ELF-1 (cell line): ENCODE data around the gene SNAP91.
"Not testable (repeated sequence)": the region's sequence is repeated elsewhere in the genome, so short reads cannot be mapped to it uniquely, and the experiment has no call there.

Source experiments
- DNase-seq: peaks from one replicate; pipeline ENCODE4 v3.0.0-alpha.2; 2016; ENCODE audit warnings: low read depth, low spot score

The SNAP91 gene, protein sequence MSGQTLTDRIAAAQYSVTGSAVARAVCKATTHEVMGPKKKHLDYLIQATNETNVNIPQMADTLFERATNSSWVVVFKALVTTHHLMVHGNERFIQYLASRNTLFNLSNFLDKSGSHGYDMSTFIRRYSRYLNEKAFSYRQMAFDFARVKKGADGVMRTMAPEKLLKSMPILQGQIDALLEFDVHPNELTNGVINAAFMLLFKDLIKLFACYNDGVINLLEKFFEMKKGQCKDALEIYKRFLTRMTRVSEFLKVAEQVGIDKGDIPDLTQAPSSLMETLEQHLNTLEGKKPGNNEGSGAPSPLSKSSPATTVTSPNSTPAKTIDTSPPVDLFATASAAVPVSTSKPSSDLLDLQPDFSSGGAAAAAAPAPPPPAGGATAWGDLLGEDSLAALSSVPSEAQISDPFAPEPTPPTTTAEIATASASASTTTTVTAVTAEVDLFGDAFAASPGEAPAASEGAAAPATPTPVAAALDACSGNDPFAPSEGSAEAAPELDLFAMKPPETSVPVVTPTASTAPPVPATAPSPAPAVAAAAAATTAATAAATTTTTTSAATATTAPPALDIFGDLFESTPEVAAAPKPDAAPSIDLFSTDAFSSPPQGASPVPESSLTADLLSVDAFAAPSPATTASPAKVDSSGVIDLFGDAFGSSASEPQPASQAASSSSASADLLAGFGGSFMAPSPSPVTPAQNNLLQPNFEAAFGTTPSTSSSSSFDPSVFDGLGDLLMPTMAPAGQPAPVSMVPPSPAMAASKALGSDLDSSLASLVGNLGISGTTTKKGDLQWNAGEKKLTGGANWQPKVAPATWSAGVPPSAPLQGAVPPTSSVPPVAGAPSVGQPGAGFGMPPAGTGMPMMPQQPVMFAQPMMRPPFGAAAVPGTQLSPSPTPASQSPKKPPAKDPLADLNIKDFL

DNA sequence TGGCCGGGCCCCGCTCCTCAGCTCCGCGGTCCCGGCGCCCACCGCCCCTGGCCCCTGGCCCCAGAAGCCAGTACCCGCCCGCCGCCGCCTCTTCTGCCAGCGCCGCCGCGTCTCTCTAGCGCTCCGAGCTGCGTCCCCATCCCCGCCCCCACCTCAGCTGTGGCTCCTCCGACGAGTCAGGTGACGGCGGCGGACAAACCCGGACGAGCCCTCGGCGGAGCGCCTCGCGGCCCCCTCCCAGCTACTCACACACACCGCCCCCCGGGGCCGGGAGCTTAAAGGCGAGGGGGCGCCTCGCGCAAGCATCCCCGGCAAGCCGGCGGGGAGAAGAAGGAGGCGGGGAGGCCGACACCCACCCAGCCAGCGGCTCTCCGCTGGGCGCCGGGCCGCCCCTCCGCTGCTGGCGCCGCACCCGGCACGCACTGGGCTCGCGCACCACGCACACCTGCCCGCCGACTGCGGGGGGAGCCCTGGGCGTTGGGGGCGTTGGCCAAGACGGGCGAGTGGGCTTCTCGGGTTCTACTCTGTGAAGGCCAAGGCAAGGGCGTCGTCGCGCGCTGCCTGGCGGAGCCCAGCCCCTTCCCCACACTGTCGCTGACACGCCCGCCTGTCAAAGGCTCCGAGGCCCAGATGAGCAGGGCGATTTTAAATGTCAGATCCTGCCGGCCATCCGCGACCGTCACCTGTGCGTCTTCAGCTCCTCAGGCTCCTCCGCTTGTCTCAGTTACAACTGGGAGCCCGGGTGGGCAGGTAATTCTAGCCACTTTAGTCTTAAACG is at the start of gene SNAP91:
Gene SNAP91, minus strand, starts transcription at position 132 of the 778 bp plus-strand sequence. CDS start 1,174 bp downstream, outside the sequence.
- peak; percentile 43 for DNase-seq

DNA sequence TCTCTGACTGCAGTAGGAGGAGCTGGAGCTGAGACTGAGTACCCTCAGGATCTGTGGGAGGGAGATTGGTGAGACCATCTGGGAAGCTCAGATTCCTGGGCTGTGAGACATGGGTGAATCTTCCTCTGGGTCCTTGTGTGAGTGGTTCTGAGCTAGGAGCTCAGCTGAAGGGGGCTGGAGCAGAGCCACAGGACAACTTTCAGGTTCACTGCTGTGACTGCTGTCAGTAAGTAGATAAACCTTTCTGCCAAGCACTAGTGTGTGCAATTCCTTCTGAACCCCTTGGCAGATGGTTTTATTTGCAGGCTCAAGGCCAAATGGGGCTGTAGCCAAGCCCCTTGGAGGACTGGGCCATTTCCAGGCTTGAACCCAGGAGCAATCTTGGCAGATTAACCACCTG is 49.6 kb upstream of the SNAP91 start:
- no peak for DNase-seq

DNA sequence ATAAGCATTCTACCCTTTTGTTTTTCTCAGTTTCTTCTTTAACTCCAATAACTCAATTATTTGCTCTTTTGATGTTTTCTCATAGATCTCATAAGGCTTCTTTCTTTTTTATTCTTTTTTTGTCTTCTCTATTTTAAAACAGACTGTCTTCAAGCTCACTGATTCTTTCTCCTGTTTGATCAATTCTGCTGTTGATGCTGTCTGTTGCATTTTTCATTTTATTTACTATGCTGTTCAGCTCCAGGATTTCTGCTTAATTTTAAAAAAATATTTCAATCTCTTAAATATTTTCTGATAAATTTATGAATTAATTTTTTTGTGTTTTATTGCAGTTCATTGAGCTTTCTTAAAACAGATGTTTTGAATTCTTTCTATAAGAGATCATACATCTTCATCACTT is 48.1 kb upstream of the SNAP91 start:
- DNase-seq, result no peak

DNA sequence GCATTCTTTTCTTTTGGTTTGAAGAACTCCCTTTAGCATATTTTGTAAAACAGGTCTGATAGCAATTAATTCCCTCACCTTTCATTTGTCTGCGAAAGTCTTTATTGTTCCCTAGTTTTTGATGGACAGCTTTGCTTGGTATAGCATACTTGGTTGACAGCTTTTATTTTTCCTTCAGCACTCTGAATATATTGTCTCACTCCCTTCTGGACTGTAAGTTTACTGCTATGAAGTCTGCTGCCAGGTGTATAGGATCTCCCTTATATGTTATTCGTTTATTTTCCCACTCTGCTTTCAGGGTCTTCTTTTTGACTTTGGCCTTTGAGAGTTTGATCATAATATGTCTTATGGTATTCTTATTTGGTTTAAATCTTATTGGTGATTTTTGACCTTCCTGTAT is 47.7 kb upstream of the SNAP91 start:
- DNase-seq, result no peak

DNA sequence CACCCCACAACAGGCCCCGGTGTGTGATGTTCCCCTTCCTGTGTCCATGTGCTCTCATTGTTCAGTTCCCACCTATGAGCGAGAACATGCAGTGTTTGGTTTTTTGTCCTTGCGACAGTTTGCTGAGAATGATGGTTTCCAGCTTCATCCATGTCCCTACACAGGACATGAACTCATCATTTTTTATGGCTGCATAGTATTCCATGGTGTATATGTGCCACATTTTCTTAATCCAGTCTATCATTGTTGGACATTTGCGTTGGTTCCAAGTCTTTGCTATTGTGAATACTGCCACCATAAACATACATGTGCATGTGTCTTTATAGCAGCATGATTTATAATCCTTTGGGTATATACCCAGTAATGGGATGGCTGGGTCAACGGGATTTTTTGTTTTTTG is 43.5 kb upstream of the SNAP91 start:
- DNase-seq, result not testable (repeated sequence)

DNA sequence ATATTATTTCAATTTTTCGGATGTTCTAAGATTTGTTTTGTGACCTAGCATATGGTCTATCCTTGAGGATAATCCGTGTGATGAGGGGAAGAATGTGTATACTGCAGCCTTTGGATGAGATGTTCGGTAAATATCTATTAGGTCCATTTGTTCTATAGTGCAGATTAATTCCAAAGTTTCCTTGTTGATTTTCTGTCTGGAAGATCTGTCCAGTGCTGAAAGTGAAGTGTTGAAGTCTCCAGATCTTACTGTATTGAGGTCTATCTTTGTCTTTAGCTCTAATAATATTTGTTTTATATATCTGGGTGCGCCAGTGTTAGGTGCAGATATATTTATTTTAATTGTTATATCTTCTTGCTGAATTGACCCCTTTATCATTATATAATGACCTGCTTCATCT is 32.2 kb upstream of the SNAP91 start:
- DNase-seq, result no peak

DNA sequence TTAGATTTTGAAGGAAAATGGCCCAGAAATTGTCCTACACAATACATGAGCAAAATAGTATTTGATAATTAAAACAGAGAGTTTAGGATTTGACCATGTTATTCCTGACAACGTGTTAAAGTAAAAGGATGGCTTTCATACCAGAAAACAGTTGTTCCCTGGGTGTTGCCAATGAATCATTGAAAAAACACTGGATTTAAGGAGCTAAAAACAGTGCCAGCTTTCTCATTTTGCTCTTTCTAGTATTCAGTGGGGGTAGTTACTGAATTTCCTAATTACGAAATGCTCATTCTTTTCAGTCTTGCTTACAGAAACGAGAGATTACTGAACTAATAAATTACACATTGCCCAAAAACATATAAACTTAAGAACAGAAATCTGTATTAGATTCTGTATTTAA is 26.6 kb upstream of the SNAP91 start:
- no peak for DNase-seq

DNA sequence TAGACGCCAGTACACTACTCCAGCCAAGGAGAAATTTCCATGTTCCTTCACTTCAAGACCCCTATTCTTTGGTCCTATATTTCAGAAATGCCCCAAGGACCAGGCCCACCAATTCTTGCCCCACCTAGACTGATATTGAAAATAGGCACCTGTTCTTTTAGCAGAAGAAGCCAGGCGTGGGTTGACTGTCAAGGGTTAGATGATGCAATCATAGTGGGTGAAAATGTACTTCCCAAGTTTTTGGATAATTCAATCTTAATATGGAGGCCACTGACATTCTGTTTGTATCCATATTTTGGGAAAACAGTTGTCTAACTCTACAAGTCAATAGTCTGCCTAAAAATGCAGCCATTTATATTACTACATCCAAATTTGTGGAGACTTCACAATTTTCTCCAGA is 21.0 kb upstream of the SNAP91 start:
- DNase-seq, result no peak

DNA sequence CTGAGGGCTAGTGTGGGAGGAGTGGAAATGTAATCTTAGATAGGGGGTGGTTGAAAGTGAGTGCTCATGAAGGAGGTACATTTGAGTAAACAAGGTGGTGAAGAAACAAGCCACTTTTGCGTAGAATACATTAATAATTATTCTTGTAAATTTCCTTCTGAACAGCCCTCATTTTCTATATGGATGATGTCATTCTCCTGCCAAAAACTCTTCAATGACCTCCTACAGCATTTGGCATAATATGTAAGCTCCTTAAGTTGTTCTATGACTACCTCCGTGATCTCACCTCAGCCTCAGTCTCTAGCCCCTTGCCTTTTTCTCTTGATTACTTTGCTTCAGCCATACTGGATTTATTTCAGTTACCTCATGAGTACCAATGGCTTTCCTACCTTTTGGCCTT is 14.0 kb upstream of the SNAP91 start:
- no peak for DNase-seq

DNA sequence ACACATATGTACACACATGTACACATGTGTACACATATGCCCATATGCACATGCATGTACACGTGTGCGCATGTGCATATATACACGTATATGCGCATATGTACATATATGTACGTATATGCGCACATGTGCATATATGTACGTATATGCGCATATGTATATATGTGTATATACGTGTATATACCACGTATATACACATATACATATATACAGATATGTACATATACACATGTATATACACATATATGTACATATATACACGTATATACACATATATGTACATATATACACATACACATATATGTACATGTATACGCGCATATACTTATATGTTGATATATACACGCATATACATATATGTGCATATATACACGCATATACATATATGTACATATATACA is 8.9 kb upstream of the SNAP91 start:
- DNase-seq, result no peak

DNA sequence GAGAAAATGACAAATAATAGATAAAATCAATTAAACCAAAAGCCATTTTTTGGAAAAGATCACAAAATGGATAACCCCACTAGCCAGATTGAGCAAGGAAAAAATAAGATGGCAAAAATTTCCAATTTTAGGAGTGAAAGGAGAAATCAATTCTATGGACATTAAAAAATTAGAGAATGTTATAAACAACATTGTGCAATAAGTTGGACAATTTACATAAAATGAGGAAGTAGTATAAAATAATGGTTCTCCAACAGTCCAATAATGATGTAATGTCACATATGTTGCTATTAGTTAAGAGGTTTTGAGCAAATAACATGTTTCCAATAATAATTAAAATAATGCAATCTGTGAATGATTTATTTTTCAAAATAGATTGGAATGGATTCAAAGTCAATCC is 3.1 kb upstream of the SNAP91 start:
- no peak for DNase-seq

DNA sequence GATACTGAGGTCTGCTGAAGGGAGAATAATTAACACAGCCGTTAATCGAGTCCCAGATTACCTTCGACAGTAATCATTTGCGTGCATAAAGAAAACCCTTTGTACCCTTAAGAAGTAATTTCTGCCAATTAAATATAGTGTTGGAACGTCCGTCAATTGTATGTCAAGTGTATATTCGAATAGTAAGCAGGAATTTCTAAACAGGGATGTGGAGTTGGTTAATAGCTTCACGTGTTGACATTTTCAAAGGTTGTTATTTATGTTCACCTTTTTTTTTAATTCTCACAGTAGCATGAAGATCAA is 798 bp upstream of the SNAP91 start:
- no peak for DNase-seq

DNA sequence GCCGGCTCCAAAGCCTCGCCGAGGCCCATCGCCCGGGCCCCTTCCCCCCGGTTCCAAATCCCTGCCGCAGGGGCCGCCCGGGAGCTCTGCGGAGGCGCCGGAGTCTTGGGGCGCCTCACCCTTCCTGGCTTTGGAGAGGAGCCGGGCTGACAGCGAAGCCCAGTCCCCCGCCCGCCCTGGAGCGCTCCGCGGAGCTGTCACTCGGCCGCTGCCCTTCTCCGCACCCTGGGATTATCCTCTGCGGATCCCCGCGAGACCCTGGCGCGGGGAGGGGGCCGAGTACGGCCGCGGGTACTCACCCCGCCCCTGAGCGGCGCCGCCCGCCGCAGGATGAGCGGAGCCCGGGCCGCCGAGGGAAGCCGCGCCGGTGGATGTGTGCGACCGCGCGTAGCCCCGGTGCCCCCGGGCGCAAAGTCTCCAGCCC is 343 bp downstream of the SNAP91 start:
- DNase-seq, result peak; percentile 24

DNA sequence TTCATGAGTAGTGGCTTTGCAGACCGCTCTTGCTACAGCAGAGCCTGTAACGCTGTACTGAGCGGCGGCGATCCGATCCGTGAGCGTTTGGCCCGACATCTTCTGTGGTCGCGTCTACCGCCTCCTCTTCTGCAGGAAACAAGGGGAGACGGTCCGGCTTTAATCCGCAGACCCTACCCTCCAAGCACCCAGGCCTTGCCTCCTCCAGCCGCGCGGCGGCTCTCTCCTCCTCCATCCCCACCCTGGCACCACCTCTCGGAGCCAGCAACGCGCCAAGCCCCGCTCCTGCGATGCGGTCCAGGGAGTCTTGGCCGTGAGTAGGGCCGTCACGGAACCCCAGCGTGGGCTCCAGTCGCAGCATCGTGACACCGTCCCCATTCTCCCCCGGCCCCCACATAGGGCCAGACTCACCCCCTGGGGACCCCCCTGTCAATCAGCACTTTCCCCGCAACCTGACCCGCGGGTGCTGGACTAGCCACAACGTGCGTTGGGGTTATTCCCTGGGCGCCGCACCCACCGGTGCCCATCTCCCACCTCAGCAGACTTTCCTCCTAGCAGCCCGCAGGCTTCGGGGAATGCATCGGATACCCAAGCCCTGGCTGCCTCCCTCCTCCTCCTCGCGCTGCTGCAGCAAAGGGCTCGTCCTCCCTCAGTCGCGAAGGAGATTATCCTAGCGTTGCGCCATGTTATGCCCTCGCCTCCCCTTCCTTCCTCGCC is 914 bp downstream of the SNAP91 start:
- DNase-seq, result peak; percentile 23

DNA sequence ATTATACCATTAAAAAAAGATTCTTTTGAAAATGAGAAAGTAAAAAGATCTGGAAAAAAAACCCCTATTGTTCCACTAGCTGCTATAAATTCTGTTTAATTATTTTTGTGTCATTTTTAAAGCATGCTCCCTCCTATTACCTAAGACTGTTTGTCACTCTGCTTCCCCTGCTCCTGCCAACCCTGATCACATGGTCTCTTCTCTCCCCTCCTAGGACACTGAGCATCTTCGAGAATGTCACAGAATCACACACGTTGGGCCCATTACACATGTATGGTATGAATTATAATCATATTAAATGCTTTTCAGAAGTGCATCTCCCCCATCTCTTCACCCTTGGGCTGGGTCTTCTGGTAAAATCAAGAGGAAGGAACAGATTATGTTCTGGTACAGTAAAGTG is 6.2 kb downstream of the SNAP91 start:
- DNase-seq, result no peak

DNA sequence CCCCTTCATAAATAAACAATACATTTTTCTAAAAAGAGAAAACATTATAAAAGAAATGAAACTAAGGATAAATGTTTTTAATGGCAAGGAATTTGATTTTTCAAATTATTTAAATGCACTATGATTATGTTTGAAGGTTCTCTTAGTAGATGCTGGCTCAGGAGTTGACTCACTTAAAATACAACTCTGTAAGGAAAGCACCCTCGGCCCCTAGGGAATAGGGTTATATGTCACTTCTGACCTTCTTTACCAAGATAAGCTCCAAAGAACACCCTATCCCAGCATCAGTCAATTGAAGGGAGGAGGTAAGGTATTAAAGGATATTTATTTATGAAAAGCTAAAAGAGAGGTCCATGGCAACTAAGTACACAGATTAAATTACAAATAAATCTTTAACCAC is 6.8 kb downstream of the SNAP91 start:
- no peak for DNase-seq

DNA sequence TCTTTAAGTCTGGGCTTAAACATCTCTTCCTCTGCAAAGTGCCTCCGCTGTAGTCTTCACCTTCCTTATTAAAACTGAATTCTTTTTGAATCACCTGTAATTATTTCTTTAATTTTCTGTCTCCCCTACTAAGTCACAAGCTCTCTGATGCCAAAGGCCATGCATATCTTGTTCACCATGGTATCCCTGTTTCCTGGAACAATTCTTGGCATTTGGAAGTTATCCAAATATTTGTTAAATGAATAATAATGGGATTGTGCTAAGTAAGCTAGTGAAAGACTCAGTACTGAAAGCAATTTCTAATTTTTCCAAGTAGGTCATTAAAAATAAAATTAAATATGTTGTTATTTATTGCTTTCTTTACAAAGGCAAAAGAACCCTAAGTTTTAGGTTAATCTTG is 12.2 kb downstream of the SNAP91 start:
- DNase-seq, result no peak

DNA sequence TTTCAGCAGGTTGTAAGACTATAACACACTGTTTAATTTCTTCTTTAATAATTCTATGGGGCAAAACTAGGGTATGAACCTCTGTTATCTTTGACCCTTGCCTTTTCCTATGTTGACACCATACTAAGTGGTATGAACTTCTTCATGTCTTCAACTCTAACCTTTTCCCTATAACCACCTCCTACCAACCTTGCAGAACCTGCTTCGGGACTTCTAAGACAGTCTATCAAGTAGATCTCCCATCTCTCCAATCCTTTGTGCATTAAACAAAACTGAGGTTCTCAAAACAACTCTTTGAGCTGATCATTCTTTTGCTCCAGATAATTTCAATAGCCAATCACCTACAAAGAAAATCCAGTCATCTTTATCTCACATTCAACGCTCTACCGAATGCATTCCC is 23.4 kb downstream of the SNAP91 start:
- no peak for DNase-seq

DNA sequence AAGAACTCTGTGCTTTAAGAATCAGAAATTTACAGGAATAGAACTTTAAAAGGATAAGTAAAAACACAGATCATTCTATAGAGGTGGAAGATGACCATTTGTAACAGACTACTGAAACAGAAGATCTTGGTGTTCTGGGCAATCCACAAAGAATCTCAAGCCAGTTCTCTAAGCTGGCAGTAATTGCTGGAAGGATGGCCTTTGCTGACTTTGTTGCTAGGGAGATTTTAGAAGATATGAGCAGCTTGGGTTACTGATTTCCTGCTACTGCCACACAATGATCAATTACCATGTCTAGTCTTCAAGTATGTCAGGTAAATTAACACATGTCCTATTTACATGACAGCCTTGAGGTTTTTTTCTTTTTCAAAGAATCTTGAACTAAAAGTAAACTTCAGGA is 31.1 kb downstream of the SNAP91 start:
- no peak for DNase-seq

DNA sequence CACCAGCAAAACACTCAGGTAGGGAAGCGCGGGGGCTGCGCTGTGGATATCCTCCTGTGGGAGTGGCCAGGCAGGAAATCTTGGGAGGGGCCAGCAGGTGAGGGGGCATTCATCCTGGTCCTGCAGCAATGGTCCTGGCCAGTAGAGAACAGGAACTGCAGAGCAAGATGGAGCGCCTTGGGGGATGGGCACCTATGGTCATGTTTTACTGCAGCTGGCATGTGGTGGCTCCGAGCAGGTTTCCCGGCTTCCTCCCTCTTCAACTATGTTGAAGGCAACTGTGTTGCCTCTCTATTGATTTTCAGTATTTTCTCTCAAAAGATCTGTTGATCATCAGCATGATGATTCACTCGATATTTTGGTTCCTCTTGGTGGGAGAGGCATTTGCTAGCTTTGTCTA is 70.9 kb downstream of the SNAP91 start:
- DNase-seq, result no peak

DNA sequence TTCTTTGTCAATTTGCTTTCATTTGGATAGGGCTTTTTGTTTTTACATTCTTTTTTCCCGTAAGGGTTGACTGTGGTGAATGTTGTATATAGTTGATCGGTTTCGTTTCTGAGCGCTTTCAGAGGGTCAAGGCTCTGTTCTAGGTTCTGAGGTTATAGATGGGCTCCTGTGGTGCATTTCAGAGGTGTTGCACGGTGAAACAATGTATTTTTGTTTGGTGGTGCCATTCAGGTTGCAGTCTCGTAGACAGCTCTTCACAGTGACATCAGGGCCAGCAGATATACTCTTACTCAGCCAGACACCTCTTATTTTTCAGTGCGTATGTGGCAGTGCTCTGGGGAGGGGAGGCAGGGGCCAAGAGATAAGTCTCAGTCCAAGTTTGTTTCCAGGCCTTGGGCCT is 72.1 kb downstream of the SNAP91 start:
- DNase-seq, result no peak

DNA sequence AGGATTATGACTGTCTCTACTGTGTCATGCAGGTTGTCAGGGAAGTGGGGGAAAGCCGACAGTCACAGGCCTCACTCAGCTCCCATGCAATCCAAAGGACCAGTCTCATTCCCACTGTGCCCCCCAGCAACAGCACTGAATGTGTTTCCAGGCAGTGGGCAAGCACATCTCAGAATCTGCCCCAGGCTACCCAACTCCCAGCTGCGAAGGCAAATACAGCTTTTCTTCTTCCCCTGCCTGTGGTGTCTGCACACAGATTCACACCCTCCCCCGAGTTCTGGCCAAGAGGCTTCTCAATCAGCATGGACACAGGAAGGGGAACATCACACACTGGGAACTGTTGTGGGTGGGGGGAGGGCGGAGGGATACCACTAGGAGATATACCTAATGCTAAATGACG is 75.3 kb downstream of the SNAP91 start:
- DNase-seq, result peak; percentile 82
